Smooth muscle cell (in vitro differentiated cells): Measurements from ENCODE around the gene HHAT. TPM values are rescaled to one million over a fixed set of nuclear protein-coding genes. Genes with fewer than 3 reads are reported as not detected.

Source experiments
- DNase-seq: peaks from one replicate; lab custom pipeline; 2025; ENCODE audit not compliant: unreplicated experiment; lab: John Stamatoyannopoulos, UW
- H2AFZ ChIP-seq: fragments of 200-600 bp; sonication (generic); 2 replicates; pipeline ENCODE4 v1.6.0; 2016; ENCODE audit warnings: antibody characterized with exemption, low read depth, mild to moderate bottlenecking
- H3F3A ChIP-seq: fragments of 200-600 bp; sonication (generic); 2 replicates; pipeline ENCODE4 v1.6.0; 2017; ENCODE audit warnings: antibody characterized with exemption, low read depth
- H3K27ac ChIP-seq: fragments of 200-600 bp; sonication (generic); 2 replicates; pipeline ENCODE4 v1.5.1; 2016; ENCODE audit warnings: low read depth, mild to moderate bottlenecking
- H3K27me3 ChIP-seq: fragments of 200-600 bp; sonication (generic); 2 replicates; pipeline ENCODE4 v1.6.1; 2016; ENCODE audit warnings: low read depth, mild to moderate bottlenecking
- H3K36me3 ChIP-seq: fragments of 200-600 bp; sonication (generic); 2 replicates; pipeline ENCODE4 v1.5.1; 2016; ENCODE audit warnings: low read depth
- H3K4me1 ChIP-seq: fragments of 200-600 bp; sonication (generic); 2 replicates; pipeline ENCODE4 v1.5.1; 2016; ENCODE audit warnings: low read depth
- H3K4me2 ChIP-seq: fragments of 200-600 bp; sonication (generic); 2 replicates; pipeline ENCODE4 v1.6.0; 2016; ENCODE audit warnings: mild to moderate bottlenecking
- H3K4me3 ChIP-seq: fragments of 200-600 bp; sonication (generic); 2 replicates; pipeline ENCODE4 v1.5.1; 2016; ENCODE audit warnings: mild to moderate bottlenecking
- H3K79me2 ChIP-seq: fragments of 200-600 bp; sonication (generic); 2 replicates; pipeline ENCODE4 v1.6.0; 2016; ENCODE audit warnings: low read depth, mild to moderate bottlenecking
- H3K9ac ChIP-seq: fragments of 200-600 bp; sonication (generic); 2 replicates; pipeline ENCODE4 v1.6.0; 2016; ENCODE audit warnings: low read depth
- H3K9me3 ChIP-seq: fragments of 200-600 bp; sonication (generic); replicated peaks from 2 replicates; pipeline ENCODE4 v1.5.1; 2016; ENCODE audit warnings: low read depth
- H4K20me1 ChIP-seq: fragments of 200-600 bp; sonication (generic); 2 replicates; pipeline ENCODE4 v1.6.0; 2016; ENCODE audit warnings: low read depth
- CTCF ChIP-seq: fragments of 200-600 bp; sonication (generic); IDR thresholded peaks from 2 replicates; pipeline ENCODE4 v1.5.1; 2017; ENCODE audit warnings: borderline replicate concordance, mild to moderate bottlenecking, antibody characterized with exemption; ENCODE audit not compliant: insufficient read depth, poor library complexity, severe bottlenecking
- WGBS: methylation state at CpG from one replicate; pipeline ENCODE4 v1.1.7; 2016; ENCODE audit warnings: low lambda C conversion rate; 5-methylcytosine and 5-hydroxymethylcytosine counted together
- polyA plus RNA-seq: library from polyadenylated mRNA; unstranded; fragments of >200 nt; fragmentation: Nextera tagmentation; extraction: Ambion mirVana; gene quantifications from 2 replicates; pipeline ENCODE4 v1.2.1, GENCODE V29; 2016
- total RNA-seq: library from RNA; depleted of rRNA; stranded (reverse); fragments of >200 nt; gene quantifications from 2 replicates; pipeline ENCODE4 v1.2.3, GENCODE V29; 2014

HHAT gene
- total RNA-seq: 9.8 and 11.4 TPM in 2 replicates
- 4.6 and 8.8 TPM in 2 replicates for polyA plus RNA-seq

GRCh38 chr1:210328746-210329503, at the start of gene HHAT:
HHAT (plus strand) TSS chr1:210328902; CDS start chr1:210348976, 20,074 bp downstream.
- H3K27ac ChIP-seq: peak within 1 kb of the TSS; percentile 42
- peak; percentile 50 for DNase-seq
- no peak for TF ChIP-seq CTCF
- peak within 1 kb of the TSS; percentile 95 for H3K4me2 ChIP-seq
- peak within 1 kb of the TSS; percentile 85 for H3K4me3 ChIP-seq
- WGBS: 2% methylated on average over 77 of the region's 89 CpGs
- H3K9me3 ChIP-seq: no peaks in the 10 kb centered on the region
- peak within 1 kb of the TSS; percentile 73 for H3K9ac ChIP-seq
- peaks cover 3% of the 10 kb centered on the region for H3K4me1 ChIP-seq
- H4K20me1 ChIP-seq: no peaks in the 10 kb centered on the region
- no peaks in the 10 kb centered on the region for H3F3A ChIP-seq
- H3K36me3 ChIP-seq: no peaks in the 10 kb centered on the region
- H3K27me3 ChIP-seq: no peaks in the 10 kb centered on the region
- peak within 1 kb of the TSS; percentile 97 for H2AFZ ChIP-seq
- no peaks in the 10 kb centered on the region for H3K79me2 ChIP-seq

- no peaks in the 10 kb centered on the region for H3K79me2 ChIP-seq
- H3K27me3 ChIP-seq: peaks cover 6% of the 10 kb centered on the region
- WGBS: 84% methylated on average over 5 of the region's 5 CpGs
- no peak overlapping the region for H3K4me2 ChIP-seq
- no peaks in the 10 kb centered on the region for H4K20me1 ChIP-seq
- H2AFZ ChIP-seq: no peak overlapping the region
- peaks cover 4% of the 10 kb centered on the region for H3K9me3 ChIP-seq
- no peaks in the 10 kb centered on the region for H3K36me3 ChIP-seq
- TF ChIP-seq CTCF: no peak
- DNase-seq: no peak
- H3K27ac ChIP-seq: no peak overlapping the region
- no peaks in the 10 kb centered on the region for H3K4me1 ChIP-seq
- H3F3A ChIP-seq: no peaks in the 10 kb centered on the region
- no peak overlapping the region for H3K9ac ChIP-seq
- H3K4me3 ChIP-seq: no peak overlapping the region
These were observed 48.5 kb upstream of the HHAT start for GRCh38 chr1:210280221-210280620.

- Histone ChIP-seq H3K9ac (no peak overlapping the region), H3K4me3 (no peak overlapping the region), H3K27me3 (peaks cover 11% of the 10 kb centered on the region), H3K36me3 (no peaks in the 10 kb centered on the region), H4K20me1 (no peaks in the 10 kb centered on the region), H3K9me3 (no peaks in the 10 kb centered on the region), H2AFZ (no peak overlapping the region), H3K4me2 (no peak overlapping the region), H3K27ac (no peak overlapping the region), H3F3A (peaks cover 3% of the 10 kb centered on the region), H3K79me2 (no peaks in the 10 kb centered on the region), H3K4me1 (peaks cover 15% of the 10 kb centered on the region)
- TF ChIP-seq CTCF: no peak
- 96% methylated on average over 4 of the region's 4 CpGs for WGBS
- DNase-seq: no peak
These were observed 40.6 kb upstream of the HHAT start for GRCh38 chr1:210288116-210288515.

DNA sequence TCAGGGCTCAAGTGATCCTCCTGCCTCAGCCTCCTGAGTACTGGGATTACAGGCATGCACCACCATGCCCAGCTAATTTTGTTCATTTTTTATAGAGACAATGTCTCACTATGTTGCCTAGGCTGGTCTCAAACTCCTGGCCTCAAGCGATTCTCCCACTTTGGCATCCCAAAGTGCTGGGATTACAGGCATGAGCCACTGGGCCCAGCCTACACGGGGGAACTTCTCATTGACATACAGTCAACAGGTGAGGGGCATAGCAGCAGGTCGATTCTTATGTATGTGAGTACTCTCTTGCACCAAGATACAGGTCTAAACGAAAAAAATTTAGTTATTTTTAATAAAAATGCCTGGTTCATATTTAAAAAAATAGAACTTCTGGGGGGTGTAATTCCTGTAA, 39.5 kb upstream of the HHAT start:
- peaks cover 21% of the 10 kb centered on the region for H3K4me1 ChIP-seq
- no peak overlapping the region for H3K27ac ChIP-seq
- 94% methylated on average over 4 of the region's 4 CpGs for WGBS

More for the DNA sequence above, 39.5 kb upstream of the HHAT start:
- peaks cover 8% of the 10 kb centered on the region for H3F3A ChIP-seq
- no peak overlapping the region for H3K4me2 ChIP-seq
- no peaks in the 10 kb centered on the region for H3K36me3 ChIP-seq
- no peak overlapping the region for H3K9ac ChIP-seq
- peaks cover 11% of the 10 kb centered on the region for H3K27me3 ChIP-seq
- H4K20me1 ChIP-seq: no peaks in the 10 kb centered on the region
- H3K79me2 ChIP-seq: no peaks in the 10 kb centered on the region
- no peak overlapping the region for H2AFZ ChIP-seq
- no peak overlapping the region for H3K4me3 ChIP-seq
- TF ChIP-seq CTCF: no peak
- H3K9me3 ChIP-seq: no peaks in the 10 kb centered on the region
- no peak for DNase-seq
